Muscle of arm (tissue), 12 donors: ENCODE measurements around the gene ANTXR1. TPM values are rescaled to one million over a fixed set of nuclear protein-coding genes. Genes with fewer than 3 reads are reported as not detected.
"Not testable (repeated sequence)": the region's sequence is repeated elsewhere in the genome, so short reads cannot be mapped to it uniquely, and the experiment has no call there.

Source experiments
- DNase-seq: peaks from one replicate; pipeline ENCODE4 v3.0.0-alpha.2; 2013
- polyA plus RNA-seq, 12 donors: library from polyadenylated mRNA; unstranded; fragments of 120-200 nt; gene quantifications; one replicate each; pipeline ENCODE4 v1.2.1, GENCODE V29; 2013; ENCODE audit not compliant: insufficient read length in 12 of 12

Gene ANTXR1
- polyA plus RNA-seq, 12 donors, result 106 to 545 (median 160) TPM

GRCh38 chr2:69227716-69228115 is 214.7 kb downstream of the ANTXR1 start:
- DNase-seq, result no peak

GRCh38 chr2:69230946-69231345 is 218.0 kb downstream of the ANTXR1 start:
- not testable (repeated sequence) for DNase-seq

- no peak for DNase-seq
These were observed 218.8 kb downstream of the ANTXR1 start for GRCh38 chr2:69231612-69232277.

GRCh38 chr2:69235835-69236234 is 222.9 kb downstream of the ANTXR1 start:
- DNase-seq, result not testable (repeated sequence)

- no peak for DNase-seq
These were observed 224.2 kb downstream of the ANTXR1 start for GRCh38 chr2:69237070-69237670.

GRCh38 chr2:69238449-69239031 is 225.6 kb downstream of the ANTXR1 start:
- DNase-seq, result no peak

GRCh38 chr2:69241093-69241492 is 228.1 kb downstream of the ANTXR1 start:
- peak; percentile 84 for DNase-seq

- no peak for DNase-seq
These were observed 228.9 kb downstream of the ANTXR1 start for GRCh38 chr2:69241664-69242514.

GRCh38 chr2:69242651-69243051 is 229.7 kb downstream of the ANTXR1 start:
- DNase-seq, result peak; percentile 63

- no peak for DNase-seq
These were observed 230.7 kb downstream of the ANTXR1 start for GRCh38 chr2:69243652-69244051.

- DNase-seq, result no peak
These were observed 231.9 kb downstream of the ANTXR1 start for GRCh38 chr2:69244882-69245281.

- DNase-seq, result no peak
These were observed 234.6 kb downstream of the ANTXR1 start for GRCh38 chr2:69247583-69247982.

GRCh38 chr2:69248232-69248631 is 235.3 kb downstream of the ANTXR1 start:
- no peak for DNase-seq

- DNase-seq, result no peak
These were observed 238.0 kb downstream of the ANTXR1 start for GRCh38 chr2:69250981-69251380.

GRCh38 chr2:69251943-69252342 is 239.0 kb downstream of the ANTXR1 start:
- no peak for DNase-seq

- no peak for DNase-seq
These were observed 240.1 kb downstream of the ANTXR1 start for GRCh38 chr2:69253112-69253511.

- DNase-seq, result peak; percentile 57
These were observed 240.8 kb downstream of the ANTXR1 start for GRCh38 chr2:69253611-69254301.

GRCh38 chr2:69255760-69256159 is 242.8 kb downstream of the ANTXR1 start:
- peak; percentile 40 for DNase-seq

GRCh38 chr2:69259994-69260591 is 247.1 kb downstream of the ANTXR1 start:
- not testable (repeated sequence) for DNase-seq

GRCh38 chr2:69260666-69261065 is 247.7 kb downstream of the ANTXR1 start:
- no peak for DNase-seq

GRCh38 chr2:69269330-69269729 is 256.4 kb downstream of the ANTXR1 start:
- DNase-seq, result no peak
